Nephron progenitor cell (in vitro differentiated cells): ENCODE data around the gene HP.
"Not testable (repeated sequence)": the region's sequence is repeated elsewhere in the genome, so short reads cannot be mapped to it uniquely, and the experiment has no call there.

Experiments used
- DNase-seq: peaks from one replicate; pipeline ENCODE4 v3.0.0; 2021
- H3K27ac Mint-ChIP-seq: 2 replicates; pipeline ENCODE4 v1.8.0; 2021; ENCODE audit warnings: mild to moderate bottlenecking, moderate library complexity, mixed read lengths
- H3K27me3 Mint-ChIP-seq: 2 replicates; pipeline ENCODE4 v1.8.0; 2021; ENCODE audit warnings: mild to moderate bottlenecking, low read depth, mixed read lengths; ENCODE audit not compliant: poor library complexity
- H3K36me3 Mint-ChIP-seq: 2 replicates; pipeline ENCODE4 v1.8.0; 2021; ENCODE audit warnings: low read depth, mixed read lengths
- H3K4me1 Mint-ChIP-seq: 2 replicates; pipeline ENCODE4 v1.8.0; 2021; ENCODE audit warnings: mixed read lengths
- H3K4me3 Mint-ChIP-seq: 2 replicates; pipeline ENCODE4 v1.8.0; 2021; ENCODE audit warnings: mild to moderate bottlenecking, moderate library complexity, mixed read lengths
- H3K9me3 Mint-ChIP-seq: 2 replicates; pipeline ENCODE4 v1.8.0; 2021; ENCODE audit warnings: mild to moderate bottlenecking, moderate library complexity, mixed read lengths
- TF ChIP-seq, protein P1 (sequence below): fragments of 200-600 bp; sonication (generic); IDR thresholded peaks from 2 replicates; pipeline ENCODE4 v1.5.0; 2021; ENCODE audit warnings: antibody characterized with exemption

The HP gene, protein sequence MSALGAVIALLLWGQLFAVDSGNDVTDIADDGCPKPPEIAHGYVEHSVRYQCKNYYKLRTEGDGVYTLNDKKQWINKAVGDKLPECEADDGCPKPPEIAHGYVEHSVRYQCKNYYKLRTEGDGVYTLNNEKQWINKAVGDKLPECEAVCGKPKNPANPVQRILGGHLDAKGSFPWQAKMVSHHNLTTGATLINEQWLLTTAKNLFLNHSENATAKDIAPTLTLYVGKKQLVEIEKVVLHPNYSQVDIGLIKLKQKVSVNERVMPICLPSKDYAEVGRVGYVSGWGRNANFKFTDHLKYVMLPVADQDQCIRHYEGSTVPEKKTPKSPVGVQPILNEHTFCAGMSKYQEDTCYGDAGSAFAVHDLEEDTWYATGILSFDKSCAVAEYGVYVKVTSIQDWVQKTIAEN

DNA sequence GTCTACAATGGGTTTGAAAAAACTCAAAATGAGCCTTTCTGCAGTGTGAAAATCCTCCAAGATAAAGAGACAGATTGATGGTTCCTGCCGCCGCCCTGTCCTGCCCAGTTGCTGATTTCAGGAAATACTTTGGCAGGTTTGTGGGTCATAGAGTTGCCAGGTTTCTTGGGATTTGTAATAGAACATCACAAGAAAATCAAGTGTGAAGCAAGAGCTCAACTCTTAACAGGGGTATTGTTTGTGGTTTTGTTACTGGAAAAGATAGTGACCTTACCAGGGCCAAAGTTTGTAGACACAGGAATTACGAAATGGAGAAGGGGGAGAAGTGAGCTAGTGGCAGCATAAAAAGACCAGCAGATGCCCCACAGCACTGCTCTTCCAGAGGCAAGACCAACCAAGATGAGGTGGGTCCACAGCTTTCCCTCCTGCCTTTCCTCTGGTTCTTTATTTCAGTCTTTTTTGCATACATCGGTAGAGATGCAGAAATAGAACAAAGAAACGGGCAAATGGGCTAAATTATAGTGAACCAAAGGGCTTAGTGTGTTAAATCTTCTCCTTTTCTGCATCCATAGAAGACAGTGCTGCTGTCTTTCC lies at the start of gene HP:
Gene HP (plus strand): TSS at position 252 of the 594 bp plus-strand sequence. CDS start 148 bp downstream, at position 400.
- H3K4me1 Mint-ChIP-seq, result peaks cover 27% of the 10 kb centered on the region
- H3K27me3 Mint-ChIP-seq, result peaks cover 46% of the 10 kb centered on the region
- H3K36me3 Mint-ChIP-seq, H3K4me3 Mint-ChIP-seq, H3K9me3 Mint-ChIP-seq, DNase-seq: not testable (repeated sequence)
- H3K27ac Mint-ChIP-seq, result peak within 1 kb of the TSS; percentile 8

DNA sequence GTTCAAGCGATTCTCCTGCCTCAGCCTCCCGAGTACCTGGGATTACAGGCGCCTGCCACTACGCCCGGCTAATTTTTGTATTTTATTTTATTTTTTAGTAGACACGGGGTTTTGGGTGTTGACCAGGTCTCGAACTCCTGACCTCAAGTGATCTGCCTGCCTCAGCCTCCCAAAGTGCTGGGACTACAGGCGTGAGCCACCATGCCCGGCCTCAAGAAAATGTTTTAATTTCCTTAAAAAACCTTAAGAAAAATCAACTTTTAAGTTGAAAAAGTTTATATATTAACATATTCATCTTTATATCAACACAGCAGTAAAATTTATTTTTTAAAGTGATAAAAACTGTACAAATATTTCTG lies 46.3 kb upstream of the HP start:
- not testable (repeated sequence) for H3K27ac Mint-ChIP-seq, H3K9me3 Mint-ChIP-seq, DNase-seq, H3K36me3 Mint-ChIP-seq
- H3K4me1 Mint-ChIP-seq, result peaks cover 35% of the 10 kb centered on the region
- peak overlapping the region; percentile 97 for H3K4me3 Mint-ChIP-seq
- H3K27me3 Mint-ChIP-seq, result peaks cover 30% of the 10 kb centered on the region

DNA sequence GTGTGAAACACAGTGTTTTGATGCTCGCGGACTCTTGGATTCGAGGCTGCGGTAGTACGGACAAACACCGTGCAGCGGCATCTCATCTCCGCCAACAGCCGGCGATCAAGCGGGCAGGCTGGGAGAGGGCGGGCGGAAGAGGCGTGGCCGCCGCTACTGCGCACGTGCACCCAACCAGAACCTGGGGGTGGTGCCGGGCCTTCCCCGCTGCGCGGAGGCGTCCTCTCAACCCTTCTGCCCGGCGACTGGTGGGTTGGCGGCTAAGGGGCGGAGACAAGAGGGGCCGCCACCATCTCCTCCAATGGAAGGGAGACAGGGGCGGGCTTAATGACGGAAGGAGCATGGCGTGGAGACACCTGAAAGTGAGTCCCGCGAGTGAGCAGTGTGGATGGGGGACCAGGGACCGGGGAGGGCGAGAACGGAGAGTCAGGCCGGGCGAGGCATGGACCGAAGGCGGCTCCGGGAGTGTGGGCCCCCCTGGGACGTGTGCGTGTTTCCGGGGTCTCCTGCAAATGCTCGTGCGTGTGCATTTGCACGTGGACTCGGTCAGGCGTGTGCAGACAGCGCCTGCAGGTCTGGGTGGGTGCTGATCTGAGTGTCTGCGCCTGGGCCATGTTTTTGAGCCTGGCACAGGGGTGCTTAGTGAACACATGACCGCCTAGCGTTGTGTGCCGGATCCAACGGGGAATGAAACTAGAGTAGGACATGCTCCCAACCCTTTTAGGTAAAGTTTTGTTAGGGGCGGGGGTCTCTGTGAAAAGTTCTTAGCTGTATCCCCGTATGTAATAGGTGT lies 45.7 kb upstream of the HP start, which contains the start of gene DHODH:
Gene DHODH (plus strand): TSS at position 321 of the 793 bp plus-strand sequence. CDS start 21 bp downstream, at position 342.
- Mint-ChIP-seq H3K4me3 (peak within 1 kb of the TSS; percentile 97), H3K27me3 (peaks cover 25% of the 10 kb centered on the region), H3K27ac (peak within 1 kb of the TSS; percentile 87), H3K36me3 (peaks cover 9% of the 10 kb centered on the region), H3K4me1 (peaks cover 41% of the 10 kb centered on the region), H3K9me3 (no peaks in the 10 kb centered on the region)
- peak; percentile 96 for DNase-seq
- TF ChIP-seq, protein P1, sequence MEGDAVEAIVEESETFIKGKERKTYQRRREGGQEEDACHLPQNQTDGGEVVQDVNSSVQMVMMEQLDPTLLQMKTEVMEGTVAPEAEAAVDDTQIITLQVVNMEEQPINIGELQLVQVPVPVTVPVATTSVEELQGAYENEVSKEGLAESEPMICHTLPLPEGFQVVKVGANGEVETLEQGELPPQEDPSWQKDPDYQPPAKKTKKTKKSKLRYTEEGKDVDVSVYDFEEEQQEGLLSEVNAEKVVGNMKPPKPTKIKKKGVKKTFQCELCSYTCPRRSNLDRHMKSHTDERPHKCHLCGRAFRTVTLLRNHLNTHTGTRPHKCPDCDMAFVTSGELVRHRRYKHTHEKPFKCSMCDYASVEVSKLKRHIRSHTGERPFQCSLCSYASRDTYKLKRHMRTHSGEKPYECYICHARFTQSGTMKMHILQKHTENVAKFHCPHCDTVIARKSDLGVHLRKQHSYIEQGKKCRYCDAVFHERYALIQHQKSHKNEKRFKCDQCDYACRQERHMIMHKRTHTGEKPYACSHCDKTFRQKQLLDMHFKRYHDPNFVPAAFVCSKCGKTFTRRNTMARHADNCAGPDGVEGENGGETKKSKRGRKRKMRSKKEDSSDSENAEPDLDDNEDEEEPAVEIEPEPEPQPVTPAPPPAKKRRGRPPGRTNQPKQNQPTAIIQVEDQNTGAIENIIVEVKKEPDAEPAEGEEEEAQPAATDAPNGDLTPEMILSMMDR, result no peak

DNA sequence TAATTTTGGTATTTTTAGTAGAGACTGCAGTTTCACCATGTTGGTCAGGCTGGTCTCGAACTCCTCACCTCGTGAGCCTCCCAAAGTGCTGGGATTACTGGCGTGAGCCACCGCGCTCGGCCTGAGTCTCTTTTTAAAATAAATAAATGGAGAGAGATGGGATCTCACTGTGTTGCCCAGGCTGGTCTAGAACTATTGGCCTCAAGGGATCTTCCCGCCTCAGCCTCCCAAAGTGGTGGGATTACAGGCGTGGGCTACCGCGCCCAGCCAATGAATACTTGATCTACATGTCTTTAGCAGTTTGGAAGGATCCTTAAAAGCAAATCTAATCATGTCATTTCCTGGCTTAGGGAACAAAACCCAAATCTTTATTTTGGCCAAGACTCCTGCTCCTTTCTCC lies 44.5 kb upstream of the HP start:
- Mint-ChIP-seq H3K4me3 (peak overlapping the region; percentile 97), H3K4me1 (peaks cover 45% of the 10 kb centered on the region), H3K27me3 (peaks cover 18% of the 10 kb centered on the region), H3K27ac (no peak overlapping the region), H3K9me3 (no peaks in the 10 kb centered on the region), H3K36me3 (peaks cover 9% of the 10 kb centered on the region)
- TF ChIP-seq, protein P1, result no peak
- DNase-seq, result no peak

DNA sequence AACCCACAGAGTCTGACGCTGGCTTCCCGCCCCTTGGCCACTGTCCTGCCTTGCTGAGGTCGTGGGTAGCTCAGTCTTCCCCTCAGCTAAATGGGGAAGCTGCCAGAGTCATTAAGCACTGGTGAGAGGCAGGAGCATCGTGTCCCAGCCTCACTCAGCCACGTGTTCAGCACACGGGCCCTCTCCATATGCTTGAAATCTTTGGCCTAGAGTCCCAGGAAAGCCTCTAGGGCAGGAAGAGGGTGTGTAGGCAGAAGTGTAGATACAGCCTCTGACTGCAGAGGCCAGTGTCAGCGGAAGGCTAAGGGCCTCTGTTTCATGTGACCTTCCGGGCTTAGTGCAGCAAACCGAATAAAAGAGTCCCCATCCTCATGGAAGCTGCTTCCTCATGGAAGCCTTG lies 41.7 kb upstream of the HP start:
- TF ChIP-seq, protein P1, result no peak
- H3K4me1 Mint-ChIP-seq, result peaks cover 56% of the 10 kb centered on the region
- H3K4me3 Mint-ChIP-seq, result no peak overlapping the region
- H3K9me3 Mint-ChIP-seq, result no peaks in the 10 kb centered on the region
- DNase-seq, result no peak
- H3K27me3 Mint-ChIP-seq, result no peaks in the 10 kb centered on the region
- H3K36me3 Mint-ChIP-seq, result peaks cover 30% of the 10 kb centered on the region
- H3K27ac Mint-ChIP-seq, result peak overlapping the region; percentile 96

DNA sequence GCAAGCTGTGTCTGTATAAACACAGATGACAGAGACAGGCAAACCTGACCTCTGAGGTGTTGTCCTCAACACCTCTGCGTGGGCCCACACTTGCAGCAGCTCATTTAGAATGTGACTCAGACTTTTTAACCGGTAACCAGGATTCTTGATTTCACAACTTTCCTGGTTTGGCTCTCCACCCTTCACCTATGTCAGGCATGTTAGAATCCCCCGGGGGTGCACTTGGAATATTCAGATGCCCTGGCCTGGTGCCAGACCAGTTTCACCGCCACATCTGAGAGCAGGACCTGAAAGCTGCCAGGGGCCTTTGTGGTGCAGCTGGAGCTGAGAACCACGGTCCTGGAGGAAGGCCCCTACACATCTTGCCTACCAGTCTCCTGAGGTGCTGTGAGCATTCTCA lies 40.9 kb upstream of the HP start:
- H3K9me3 Mint-ChIP-seq, result no peaks in the 10 kb centered on the region
- DNase-seq, result no peak
- H3K4me1 Mint-ChIP-seq, result peaks cover 55% of the 10 kb centered on the region
- TF ChIP-seq, protein P1, result no peak
- H3K36me3 Mint-ChIP-seq, result peaks cover 36% of the 10 kb centered on the region
- peak overlapping the region; percentile 96 for H3K27ac Mint-ChIP-seq
- H3K4me3 Mint-ChIP-seq, result peak overlapping the region; percentile 11
- H3K27me3 Mint-ChIP-seq, result no peaks in the 10 kb centered on the region
